DOHH2 (cell line): ENCODE results near the gene LANCL1.

Experiments
- CTCF ChIP-seq: fragments of 200-600 bp; sonication (generic); IDR thresholded peaks from one replicate; pipeline ENCODE4 v1.5.1; 2014; ENCODE audit warnings: antibody characterized with exemption, mild to moderate bottlenecking, low read depth, low read length; ENCODE audit not compliant: poor library complexity, severe bottlenecking
- EZH2phosphoT487 ChIP-seq: fragments of 200-600 bp; sonication (generic); IDR thresholded peaks from 2 replicates; pipeline ENCODE4 v1.6.1; 2017; ENCODE audit warnings: borderline replicate concordance, mild to moderate bottlenecking, antibody characterized with exemption, low read length, moderate library complexity, mixed read lengths

- TF ChIP-seq CTCF (no peak), EZH2phosphoT487 (no peak)
Observed at GRCh38 chr2:210481601-210482175, 5.1 kb upstream of the LANCL1 start.
